IPS-18a (cell line): ENCODE measurements around the gene CDH4.

Experiments
- H3K27ac ChIP-seq: one replicate; pipeline ENCODE4 v1.5.1; 2013; ENCODE audit warnings: low read length
- H3K27me3 ChIP-seq: one replicate; pipeline ENCODE4 v1.6.1; 2013; ENCODE audit warnings: mild to moderate bottlenecking, low read length; ENCODE audit not compliant: control insufficient read depth, insufficient read depth
- H3K36me3 ChIP-seq: one replicate; pipeline ENCODE4 v1.6.1; 2013; ENCODE audit warnings: low read depth, low read length; ENCODE audit not compliant: control insufficient read depth
- H3K4me1 ChIP-seq: one replicate; pipeline ENCODE4 v1.6.1; 2013; ENCODE audit warnings: low read depth, low read length; ENCODE audit not compliant: control insufficient read depth
- H3K4me3 ChIP-seq: one replicate; pipeline ENCODE4 v1.5.1; 2013; ENCODE audit warnings: low read length
- H3K9ac ChIP-seq: one replicate; pipeline ENCODE4 v1.6.1; 2013; ENCODE audit warnings: mild to moderate bottlenecking, low read length, moderate library complexity
- H3K9me3 ChIP-seq: one replicate; pipeline ENCODE4 v1.6.1; 2013; ENCODE audit warnings: low read depth, low read length; ENCODE audit not compliant: control insufficient read depth

CDH4 gene

GRCh38 chr20:61303675-61304074 lies 51.6 kb downstream of the CDH4 start:
- H3K27me3 ChIP-seq = no peaks in the 10 kb centered on the region
- no peak overlapping the region for H3K27ac ChIP-seq
- H3K9me3 ChIP-seq = no peaks in the 10 kb centered on the region
- no peaks in the 10 kb centered on the region for H3K36me3 ChIP-seq
- no peak overlapping the region for H3K9ac ChIP-seq
- H3K4me1 ChIP-seq = peaks cover 16% of the 10 kb centered on the region
- no peak overlapping the region for H3K4me3 ChIP-seq

DNA sequence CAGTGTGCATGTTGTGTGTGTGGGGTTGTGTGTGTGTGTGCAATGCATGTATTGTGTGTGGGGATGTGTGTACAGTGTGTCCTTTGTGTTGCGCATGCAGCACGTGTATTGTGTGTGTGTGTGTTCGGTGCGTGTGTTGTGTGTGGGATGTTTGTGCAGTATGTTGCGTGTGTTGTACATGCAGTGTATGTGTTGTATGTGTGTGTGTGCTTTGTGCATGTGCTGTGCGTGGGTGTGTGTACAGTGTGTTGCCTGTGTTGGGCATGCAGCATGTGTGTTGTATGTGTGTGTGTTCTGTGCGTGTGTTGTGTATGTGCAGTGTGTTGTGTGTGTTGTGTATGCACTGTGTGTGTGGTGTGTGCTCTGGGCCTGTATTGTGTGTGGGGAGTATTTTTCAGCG lies 52.7 kb downstream of the CDH4 start:
- no peak overlapping the region for H3K27ac ChIP-seq
- no peaks in the 10 kb centered on the region for H3K36me3 ChIP-seq
- peaks cover 16% of the 10 kb centered on the region for H3K4me1 ChIP-seq
- H3K9ac ChIP-seq = no peak overlapping the region
- no peak overlapping the region for H3K4me3 ChIP-seq
- no peaks in the 10 kb centered on the region for H3K9me3 ChIP-seq
- no peaks in the 10 kb centered on the region for H3K27me3 ChIP-seq

DNA sequence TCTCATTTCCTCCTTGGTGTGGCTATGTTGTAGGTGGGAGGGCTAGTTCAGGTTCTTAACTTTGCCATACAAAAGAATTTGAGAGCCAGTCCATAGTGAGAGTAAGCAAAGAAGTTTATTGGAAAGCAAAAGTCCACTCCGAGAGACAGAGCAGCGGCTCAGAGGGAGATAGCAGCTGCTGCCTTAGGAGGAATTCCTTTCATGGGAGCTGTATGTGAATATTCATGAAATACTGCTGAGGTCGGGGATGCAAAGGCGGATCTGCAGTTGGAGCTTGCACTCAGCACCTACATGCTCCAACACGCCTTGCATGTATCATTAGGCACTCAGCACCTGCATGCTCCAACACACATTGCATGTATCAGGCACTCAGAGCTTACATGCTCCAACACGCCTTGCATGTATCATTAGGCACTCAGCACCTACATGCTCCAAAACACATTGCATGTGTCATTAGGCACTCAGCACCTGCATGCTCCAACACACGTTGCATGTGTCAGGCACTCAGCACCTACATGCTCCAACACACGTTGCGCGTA lies 54.9 kb downstream of the CDH4 start:
- H3K27me3 ChIP-seq = no peaks in the 10 kb centered on the region
- H3K27ac ChIP-seq = no peak overlapping the region
- H3K4me1 ChIP-seq = peaks cover 16% of the 10 kb centered on the region
- no peak overlapping the region for H3K9ac ChIP-seq
- H3K9me3 ChIP-seq = no peaks in the 10 kb centered on the region
- H3K36me3 ChIP-seq = no peaks in the 10 kb centered on the region
- no peak overlapping the region for H3K4me3 ChIP-seq

- H3K36me3 ChIP-seq = no peaks in the 10 kb centered on the region
- no peaks in the 10 kb centered on the region for H3K27me3 ChIP-seq
- H3K27ac ChIP-seq = no peak overlapping the region
- no peaks in the 10 kb centered on the region for H3K9me3 ChIP-seq
- H3K4me1 ChIP-seq = peaks cover 16% of the 10 kb centered on the region
- H3K4me3 ChIP-seq = no peak overlapping the region
- no peak overlapping the region for H3K9ac ChIP-seq
These were observed 55.8 kb downstream of the CDH4 start for GRCh38 chr20:61307686-61308476.

DNA sequence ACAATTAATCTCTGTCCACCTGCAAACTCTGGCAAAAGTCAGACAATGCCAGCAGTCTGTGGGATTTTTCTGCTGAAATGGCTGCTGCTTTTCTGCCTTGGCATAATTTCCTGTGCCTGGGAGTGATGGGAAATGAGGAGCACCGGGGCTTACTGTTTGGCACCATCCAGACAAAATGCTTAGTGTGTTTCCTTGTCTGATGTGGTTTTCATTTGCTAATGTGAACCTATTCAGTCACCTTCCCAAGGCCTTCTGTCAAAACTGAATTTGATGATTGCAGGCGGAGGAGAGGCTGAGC lies 56.4 kb downstream of the CDH4 start:
- no peak overlapping the region for H3K4me3 ChIP-seq
- H3K9ac ChIP-seq = no peak overlapping the region
- no peaks in the 10 kb centered on the region for H3K9me3 ChIP-seq
- no peak overlapping the region for H3K27ac ChIP-seq
- H3K27me3 ChIP-seq = no peaks in the 10 kb centered on the region
- no peaks in the 10 kb centered on the region for H3K36me3 ChIP-seq
- H3K4me1 ChIP-seq = peaks cover 16% of the 10 kb centered on the region

GRCh38 chr20:61310954-61311353 lies 58.9 kb downstream of the CDH4 start:
- no peaks in the 10 kb centered on the region for H3K9me3 ChIP-seq
- H3K4me3 ChIP-seq = no peak overlapping the region
- H3K4me1 ChIP-seq = peaks cover 16% of the 10 kb centered on the region
- H3K9ac ChIP-seq = no peak overlapping the region
- no peak overlapping the region for H3K27ac ChIP-seq
- H3K36me3 ChIP-seq = no peaks in the 10 kb centered on the region
- peaks cover 7% of the 10 kb centered on the region for H3K27me3 ChIP-seq

GRCh38 chr20:61311656-61312387 lies 59.8 kb downstream of the CDH4 start:
- H3K36me3 ChIP-seq = no peaks in the 10 kb centered on the region
- H3K9me3 ChIP-seq = no peaks in the 10 kb centered on the region
- no peak overlapping the region for H3K9ac ChIP-seq
- H3K4me1 ChIP-seq = peaks cover 11% of the 10 kb centered on the region
- H3K27ac ChIP-seq = no peak overlapping the region
- peaks cover 7% of the 10 kb centered on the region for H3K27me3 ChIP-seq
- H3K4me3 ChIP-seq = no peak overlapping the region

- Histone ChIP-seq H3K36me3 (no peaks in the 10 kb centered on the region), H3K4me1 (peaks cover under 1% of the 10 kb centered on the region), H3K4me3 (no peak overlapping the region), H3K9me3 (no peaks in the 10 kb centered on the region), H3K27ac (no peak overlapping the region), H3K27me3 (peaks cover 7% of the 10 kb centered on the region), H3K9ac (no peak overlapping the region)
These were observed 60.9 kb downstream of the CDH4 start for GRCh38 chr20:61312925-61313324.

GRCh38 chr20:61313396-61313795 lies 61.3 kb downstream of the CDH4 start:
- Histone ChIP-seq H3K27ac (no peak overlapping the region), H3K9me3 (no peaks in the 10 kb centered on the region), H3K27me3 (peaks cover 7% of the 10 kb centered on the region), H3K9ac (no peak overlapping the region), H3K36me3 (no peaks in the 10 kb centered on the region), H3K4me3 (no peak overlapping the region), H3K4me1 (no peaks in the 10 kb centered on the region)

DNA sequence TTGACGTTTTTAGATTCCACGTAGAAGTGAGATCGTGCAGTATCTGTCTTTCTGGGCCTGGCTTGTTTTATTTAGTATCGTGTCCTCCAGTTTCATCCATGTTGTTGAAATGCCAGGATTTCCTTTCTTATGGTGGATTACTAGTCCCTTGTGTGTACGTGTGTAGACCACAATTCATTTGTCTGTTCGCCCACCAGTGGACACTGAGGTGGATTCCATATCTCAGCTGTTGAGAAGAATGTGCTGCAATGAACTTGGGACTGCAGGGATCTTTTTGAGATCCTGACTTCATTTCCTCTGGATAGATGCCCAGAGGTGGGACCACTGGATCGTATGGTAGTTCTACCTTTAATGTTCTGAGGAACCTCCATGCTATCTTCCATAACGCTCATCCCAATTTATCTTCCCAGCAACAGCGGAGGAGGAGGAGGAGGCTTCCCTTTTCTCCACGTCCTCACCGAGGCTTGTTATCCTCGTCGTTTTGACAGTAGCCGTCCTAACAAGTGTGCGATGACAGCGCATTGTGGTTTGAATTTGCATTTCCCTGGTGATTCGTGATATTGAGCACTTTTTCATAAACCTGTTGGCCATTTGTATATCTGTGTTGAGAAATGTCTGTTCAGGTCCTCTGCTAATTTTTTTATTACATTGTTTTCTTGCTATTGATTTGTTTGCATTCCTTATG lies 62.4 kb downstream of the CDH4 start:
- H3K27ac ChIP-seq = no peak overlapping the region
- H3K9ac ChIP-seq = no peak overlapping the region
- no peaks in the 10 kb centered on the region for H3K9me3 ChIP-seq
- no peaks in the 10 kb centered on the region for H3K36me3 ChIP-seq
- H3K27me3 ChIP-seq = peaks cover 7% of the 10 kb centered on the region
- no peaks in the 10 kb centered on the region for H3K4me1 ChIP-seq
- no peak overlapping the region for H3K4me3 ChIP-seq

GRCh38 chr20:61315319-61315718 lies 63.3 kb downstream of the CDH4 start:
- Histone ChIP-seq H3K36me3 (no peaks in the 10 kb centered on the region), H3K4me1 (no peaks in the 10 kb centered on the region), H3K27me3 (peaks cover 7% of the 10 kb centered on the region), H3K27ac (no peak overlapping the region), H3K9ac (no peak overlapping the region), H3K9me3 (no peaks in the 10 kb centered on the region), H3K4me3 (no peak overlapping the region)
